Measurements from ENCODE around the gene TAS2R60.
"Not testable (repeated sequence)": the region's sequence is repeated elsewhere in the genome, so short reads cannot be mapped to it uniquely, and the experiment has no call there.

The TAS2R60 gene

DNA sequence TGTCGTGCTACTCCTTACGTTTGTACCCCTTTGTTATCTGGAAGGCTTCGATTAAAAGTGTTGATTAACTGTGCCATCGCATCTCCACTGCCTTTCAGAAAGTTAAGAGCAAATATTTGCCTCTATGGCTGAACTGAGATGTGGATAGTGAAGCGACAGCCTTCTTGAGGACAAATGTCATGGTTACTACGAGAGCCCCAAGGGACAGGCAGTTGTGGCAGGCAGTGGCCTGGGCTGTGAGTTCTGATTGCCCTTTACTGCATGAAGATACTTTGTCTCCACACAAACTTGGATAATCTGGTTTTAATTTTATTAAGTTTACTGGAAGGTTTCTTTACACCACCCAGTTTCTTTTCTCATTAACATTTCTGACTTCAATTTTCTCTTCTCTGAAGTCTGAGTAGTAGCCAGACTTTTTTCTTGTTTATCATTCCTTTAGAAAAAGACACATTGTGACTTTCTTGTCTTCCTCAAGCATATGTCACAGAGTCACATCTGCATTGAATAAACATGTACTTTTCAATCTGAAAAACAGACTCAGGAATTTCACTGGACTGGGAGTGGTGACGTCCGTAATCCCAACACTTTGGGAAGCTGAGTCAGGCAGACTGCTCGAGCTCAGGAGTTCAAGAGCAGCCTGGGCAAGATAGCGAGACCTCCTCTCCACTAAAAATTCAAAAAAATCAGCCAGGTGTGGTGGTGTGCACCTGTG lies 36.0 kb downstream of the TAS2R60 start:
- peak; percentile 17 for DNase-seq (ENCODE audit: low spot score)

DNA sequence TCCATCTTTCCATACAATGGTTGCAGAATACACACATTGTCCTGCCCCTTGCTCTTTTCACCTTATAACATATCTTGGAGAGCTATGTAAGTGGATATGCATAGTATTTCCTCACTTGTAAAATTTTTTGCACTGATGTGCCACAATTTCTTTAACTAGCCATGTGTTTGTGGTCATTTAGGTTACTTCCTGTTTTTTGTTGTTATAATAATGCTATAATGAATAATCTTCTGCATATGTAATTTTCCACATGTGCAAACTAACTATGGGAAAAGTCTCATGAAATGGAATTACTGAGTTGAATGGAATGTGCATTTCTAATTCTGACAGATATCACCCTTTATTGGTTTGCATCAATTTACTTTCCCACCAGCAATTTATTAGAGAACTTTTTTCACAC lies 37.2 kb downstream of the TAS2R60 start:
- no peak for DNase-seq (ENCODE audit: low spot score)

DNA sequence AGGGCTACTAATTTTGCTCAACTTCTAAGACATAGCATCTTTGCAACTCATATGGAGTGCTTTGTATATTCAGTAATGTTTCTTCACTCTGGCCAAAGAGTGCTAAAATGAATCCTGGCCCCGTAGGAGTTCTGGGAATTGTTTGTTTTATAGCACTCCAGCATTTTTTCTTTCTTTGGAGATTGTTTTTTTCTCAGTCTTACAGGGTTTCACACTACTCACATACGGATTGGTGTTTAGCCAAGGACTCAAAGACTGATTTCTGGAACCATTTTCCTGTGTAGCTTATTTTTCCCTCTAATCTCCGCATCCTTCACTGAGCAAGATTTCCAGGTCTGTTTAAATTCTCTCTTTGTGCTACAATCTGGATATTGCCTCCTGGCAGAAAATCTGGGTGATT lies 40.9 kb downstream of the TAS2R60 start:
- no peak for DNase-seq (ENCODE audit: low spot score)

DNA sequence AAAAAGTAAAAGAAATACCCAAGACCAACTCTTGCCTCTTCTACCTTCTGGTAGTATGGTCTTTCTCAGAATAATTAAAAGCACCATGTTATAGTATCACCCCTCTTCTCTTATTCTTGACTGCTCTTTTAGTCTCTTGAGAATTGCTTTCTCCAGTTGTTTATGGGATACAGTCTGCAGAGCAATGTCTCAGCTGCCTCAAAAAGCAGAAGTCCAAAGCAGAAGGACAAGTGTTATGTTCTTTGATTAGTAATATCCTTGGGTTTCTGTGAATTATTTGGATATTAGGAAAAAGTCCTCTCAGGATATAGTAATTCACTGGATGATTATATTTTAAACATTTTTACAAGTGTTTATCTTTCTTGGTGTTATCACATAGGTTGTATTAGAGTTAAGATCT lies 41.8 kb downstream of the TAS2R60 start:
- DNase-seq (ENCODE audit: low spot score): no peak

DNA sequence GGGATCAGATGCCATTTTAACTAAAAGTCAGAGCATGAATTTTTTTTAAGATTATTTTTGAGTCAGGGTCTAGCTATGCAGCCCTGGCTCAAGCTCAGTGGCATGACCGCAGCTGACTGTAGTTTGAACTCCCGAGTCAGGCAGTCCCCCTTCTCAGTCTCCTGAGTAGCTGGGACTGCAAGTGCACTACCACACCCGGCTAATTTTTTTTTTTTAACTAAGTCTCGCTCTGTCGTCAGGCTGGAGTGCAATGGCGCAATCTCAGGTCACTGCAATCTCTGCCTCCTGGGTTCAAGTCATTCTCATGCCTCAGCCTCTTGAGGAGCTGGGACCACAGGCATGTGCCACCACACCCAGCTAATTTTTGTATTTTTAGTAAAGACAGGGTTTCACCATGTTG lies 42.2 kb downstream of the TAS2R60 start:
- DNase-seq (ENCODE audit: low spot score): no peak

DNA sequence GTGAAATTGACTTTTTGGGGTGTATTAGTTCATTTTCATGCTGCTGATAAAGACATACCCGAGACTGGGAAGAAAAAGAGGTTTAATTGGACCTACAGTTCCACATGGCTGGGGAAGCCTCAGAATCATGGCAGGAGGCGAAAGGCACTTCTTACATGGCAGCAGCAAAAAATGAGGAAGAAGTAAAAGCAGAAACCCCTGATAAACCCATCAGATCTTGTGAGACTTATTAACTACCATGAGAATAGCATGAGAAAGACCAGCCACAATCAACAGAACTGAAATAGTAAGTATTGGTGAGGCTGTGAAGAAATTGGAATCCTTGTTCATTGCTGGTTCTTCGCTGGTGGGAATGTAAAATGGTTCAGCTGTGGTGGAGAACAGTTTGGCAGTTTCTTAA lies 43.0 kb downstream of the TAS2R60 start:
- DNase-seq (ENCODE audit: low spot score): not testable (repeated sequence)

DNA sequence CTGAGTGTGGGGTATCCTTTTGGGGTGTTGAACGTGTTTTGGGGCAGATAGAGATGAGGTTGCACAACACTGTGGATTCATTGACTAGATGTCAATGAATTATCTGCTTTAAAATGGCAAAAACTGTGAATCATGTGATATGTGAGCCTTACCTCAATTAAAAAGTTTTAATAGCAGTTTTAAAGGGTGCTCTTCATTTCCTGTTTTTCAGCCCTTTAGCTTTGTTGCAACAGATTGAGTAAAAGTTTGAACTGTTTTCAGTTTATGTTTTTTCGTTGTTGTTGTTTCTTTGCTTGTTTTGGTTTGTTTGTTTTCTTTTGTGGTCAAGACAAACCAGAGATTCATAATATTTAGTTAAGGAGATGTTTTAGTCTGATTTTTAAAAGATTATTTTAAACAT lies 43.8 kb downstream of the TAS2R60 start:
- no peak for DNase-seq (ENCODE audit: low spot score)

DNA sequence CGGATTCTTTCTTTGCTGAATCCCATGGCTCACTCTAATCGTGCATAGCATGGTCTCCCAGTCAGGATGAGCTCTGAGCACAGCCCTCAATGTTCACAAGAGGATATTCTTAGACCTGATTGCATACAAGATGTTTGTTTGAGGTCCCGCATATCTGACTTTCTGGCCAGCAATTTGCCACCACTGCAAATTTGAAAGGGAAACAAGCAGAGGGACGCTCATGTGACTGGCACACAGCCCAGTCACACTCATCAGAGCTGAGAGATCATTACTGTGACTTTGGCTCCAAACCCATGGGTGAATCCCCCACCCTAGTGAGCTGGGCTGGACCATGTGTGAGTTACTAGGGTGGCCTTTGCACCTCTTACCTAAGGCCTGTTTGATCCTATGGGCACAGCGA lies 44.3 kb downstream of the TAS2R60 start:
- peak; percentile 39 for DNase-seq (ENCODE audit: low spot score)

DNA sequence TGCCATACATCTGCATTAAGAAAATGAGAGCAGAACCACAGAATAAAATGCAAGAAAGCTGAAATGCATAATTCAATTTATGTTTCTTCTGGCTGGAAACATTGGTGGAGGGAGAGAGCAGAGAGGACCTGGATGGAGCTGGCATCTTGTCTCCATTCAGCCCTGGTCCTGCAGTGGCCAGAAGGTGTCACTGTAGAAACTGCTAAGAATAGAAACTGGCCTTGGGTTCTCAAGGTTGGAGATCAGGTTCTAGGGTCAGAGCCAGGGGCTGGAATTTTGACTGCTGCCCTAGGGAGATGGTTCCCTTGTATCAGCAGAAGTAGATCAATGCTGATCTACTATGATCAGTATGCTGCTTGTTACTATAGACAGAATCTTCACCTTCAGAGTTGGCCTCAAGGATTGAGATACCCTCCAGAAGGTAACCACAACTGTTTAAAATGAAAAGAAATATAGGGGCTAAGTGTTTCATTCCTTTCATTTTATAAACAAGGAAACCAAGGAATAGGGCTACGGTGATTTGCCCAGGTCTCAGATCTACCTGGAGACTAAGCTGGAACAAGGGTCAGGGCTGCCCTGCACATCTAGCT lies 47.6 kb downstream of the TAS2R60 start:
- peak; percentile 48 for DNase-seq (ENCODE audit: low spot score)

DNA sequence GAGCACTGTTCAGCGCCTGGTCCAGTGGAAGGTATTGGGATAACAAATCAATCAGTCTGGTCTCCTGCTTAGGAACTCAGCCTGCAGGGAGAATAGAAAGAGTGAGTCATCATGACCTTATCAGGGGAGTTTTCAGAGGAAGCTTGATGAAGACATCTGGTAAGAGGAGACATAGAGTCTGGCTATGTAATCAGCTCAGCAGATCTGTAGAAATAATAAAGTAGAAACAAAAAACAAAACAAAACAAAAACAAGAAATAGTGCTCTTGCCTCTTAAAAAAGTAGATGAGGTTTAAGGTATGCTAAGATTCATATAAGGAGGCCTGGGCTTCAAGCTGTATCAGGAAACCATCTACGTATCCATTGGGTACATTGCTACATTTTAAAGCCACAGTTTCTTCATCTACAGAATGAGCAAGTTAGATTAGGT lies 48.8 kb downstream of the TAS2R60 start:
- peak; percentile 73 for DNase-seq (ENCODE audit: low spot score)

DNA sequence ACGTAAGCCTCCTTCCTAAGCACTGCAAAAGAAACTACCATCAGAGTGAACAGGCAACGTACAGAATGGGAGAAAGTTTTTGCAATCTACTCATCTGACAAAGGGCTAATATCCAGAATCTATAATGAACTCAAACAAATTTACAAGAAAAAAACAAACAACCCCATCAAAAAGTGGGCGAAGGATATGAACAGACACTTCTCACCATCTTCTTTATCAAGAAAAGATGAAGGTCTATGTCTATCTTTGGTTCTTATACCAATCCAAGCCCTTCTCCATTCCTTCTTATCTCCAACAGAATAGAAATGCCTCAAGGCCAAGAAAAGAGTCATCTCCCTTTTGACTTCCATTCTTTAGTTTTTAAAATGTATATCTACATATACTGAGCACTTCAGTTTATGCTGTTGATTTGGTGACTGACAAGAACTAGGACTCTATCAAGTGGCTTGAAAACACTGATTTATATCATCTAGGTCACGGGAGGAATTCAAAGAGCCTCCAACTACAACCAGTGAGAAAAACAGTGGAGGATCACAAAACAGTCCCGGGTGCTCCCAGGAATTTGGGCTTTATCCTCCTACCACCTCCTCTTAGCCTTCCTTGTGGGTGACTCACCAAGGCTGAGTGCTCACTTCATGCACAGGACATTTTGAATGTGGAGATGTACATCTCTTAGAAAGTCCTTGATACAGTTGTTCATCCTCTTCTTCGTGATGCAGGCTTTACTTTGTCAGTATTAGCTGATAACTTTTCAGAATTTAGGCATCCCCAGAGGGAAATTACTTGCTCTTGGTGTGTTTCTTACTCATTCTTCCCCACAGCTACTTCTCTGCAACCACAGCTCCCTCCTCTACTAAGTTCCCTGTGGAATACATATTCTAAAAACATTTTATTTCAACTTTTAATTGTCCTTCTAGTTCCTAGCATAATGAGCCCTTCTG lies 49.8 kb downstream of the TAS2R60 start:
- peak; percentile 65 for DNase-seq (ENCODE audit: low spot score)

DNA sequence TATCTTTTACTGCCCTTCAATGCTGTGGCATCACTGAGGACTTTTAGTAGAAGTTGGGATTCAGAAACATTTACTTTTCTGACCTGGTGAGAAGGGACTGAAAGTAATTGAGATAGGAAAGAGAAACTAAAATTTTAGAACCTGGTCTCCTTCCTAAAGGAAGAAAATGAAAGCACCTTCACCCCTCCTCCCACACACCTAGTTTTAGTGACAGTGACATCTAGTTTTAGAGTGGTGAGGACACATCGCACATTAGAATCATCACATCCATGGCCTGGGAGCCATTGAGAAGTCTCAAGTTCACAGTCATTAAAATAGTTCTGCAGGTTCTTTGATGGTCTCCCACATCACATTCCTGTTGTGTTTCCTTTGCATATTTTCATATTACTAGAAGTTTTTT lies 50.5 kb downstream of the TAS2R60 start:
- DNase-seq (ENCODE audit: low spot score): no peak

All from AG08395 (cell line).